ENCODE measurements around the gene CADM3.

Gene CADM3, protein sequence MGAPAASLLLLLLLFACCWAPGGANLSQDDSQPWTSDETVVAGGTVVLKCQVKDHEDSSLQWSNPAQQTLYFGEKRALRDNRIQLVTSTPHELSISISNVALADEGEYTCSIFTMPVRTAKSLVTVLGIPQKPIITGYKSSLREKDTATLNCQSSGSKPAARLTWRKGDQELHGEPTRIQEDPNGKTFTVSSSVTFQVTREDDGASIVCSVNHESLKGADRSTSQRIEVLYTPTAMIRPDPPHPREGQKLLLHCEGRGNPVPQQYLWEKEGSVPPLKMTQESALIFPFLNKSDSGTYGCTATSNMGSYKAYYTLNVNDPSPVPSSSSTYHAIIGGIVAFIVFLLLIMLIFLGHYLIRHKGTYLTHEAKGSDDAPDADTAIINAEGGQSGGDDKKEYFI

GRCh38 chr1:159171254-159171687 is at the start of gene CADM3:
Gene CADM3 (plus strand): TSS chr1:159171615. CDS start chr1:159171766, 151 bp downstream.
- DNase-seq (ENCODE audit: low read depth): no peak

GRCh38 chr1:159122005-159122621 is 49.3 kb upstream of the CADM3 start:
- DNase-seq (ENCODE audit: low read depth): no peak

DNA sequence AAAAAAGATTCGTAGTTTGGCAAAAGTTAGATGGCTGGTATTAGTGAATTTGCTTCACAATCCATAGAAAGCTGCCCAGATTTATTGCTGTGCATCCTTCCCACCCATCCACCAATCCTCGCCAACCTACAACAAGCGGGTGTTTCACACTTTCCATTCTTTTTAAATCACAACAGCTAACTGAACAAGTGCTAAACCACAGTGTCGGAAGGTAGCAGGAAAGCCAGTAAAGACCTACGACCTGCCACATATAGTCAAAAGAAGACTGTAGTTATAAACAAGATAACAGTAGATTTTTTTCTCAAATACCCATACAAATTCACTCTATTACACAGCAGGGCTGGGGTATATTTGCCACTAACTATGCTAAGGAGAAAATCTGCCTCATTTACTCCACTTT is 47.8 kb upstream of the CADM3 start:
- DNase-seq (ENCODE audit: low read depth): no peak

GRCh38 chr1:159132271-159132881 is 39.0 kb upstream of the CADM3 start:
- peak; percentile 27 for DNase-seq (ENCODE audit: low read depth)

DNA sequence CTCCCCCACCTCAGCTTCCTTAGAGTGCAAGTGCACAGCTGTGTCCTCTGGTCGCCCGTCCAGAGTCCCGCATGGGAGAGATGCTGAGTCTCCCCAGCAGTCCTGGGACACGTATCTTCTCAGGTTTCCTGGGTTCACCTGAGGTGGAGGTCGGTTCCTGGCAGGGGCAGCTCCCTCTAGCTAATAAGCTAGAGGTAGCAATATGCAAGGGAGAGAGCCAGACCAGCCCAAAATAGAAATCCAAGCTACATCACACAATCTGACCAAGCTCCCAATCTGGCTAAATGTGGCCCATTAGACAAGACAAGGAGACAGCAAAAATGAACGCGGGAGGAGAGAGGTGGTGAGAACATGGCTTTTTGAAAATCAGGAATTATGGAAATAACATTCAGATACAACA is 30.9 kb upstream of the CADM3 start:
- no peak for DNase-seq (ENCODE audit: low read depth)

DNA sequence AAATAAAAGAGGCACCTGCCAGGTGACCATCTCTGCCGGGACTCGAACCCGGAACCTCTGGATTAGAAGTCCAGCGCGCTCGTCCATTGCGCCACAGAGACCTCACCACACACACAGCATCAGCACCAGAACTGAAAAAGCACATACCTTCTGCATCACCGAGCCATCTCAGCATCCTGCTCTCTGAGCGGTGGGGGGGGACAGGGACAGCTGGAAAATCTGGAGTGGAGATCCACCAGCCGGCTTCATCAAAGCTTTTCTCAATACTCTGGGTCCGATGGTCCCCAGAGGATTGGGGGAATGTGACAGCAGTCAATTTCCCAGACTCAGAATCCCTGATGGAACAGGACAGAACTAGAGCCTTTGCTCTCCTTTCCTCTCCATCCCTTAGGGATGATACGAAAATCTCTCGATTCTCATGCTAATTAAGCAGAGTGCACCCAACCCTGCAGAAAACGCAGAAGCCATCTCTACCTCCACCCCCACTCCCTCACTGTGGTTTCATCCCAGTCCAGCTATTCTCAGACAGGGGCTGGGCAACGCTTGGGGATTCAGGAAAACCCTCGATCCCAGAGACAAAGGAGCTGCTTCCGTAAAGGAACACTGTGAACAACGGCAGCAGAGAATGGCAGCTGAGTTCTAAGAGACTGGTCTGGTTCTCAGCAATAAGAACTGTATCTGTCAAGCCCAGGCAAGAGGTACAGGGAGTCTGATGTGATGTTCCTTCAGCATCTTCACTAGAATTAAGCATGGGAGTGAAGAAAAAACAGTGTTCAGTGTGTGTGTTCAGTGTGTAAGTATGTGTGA is 29.6 kb upstream of the CADM3 start:
- DNase-seq (ENCODE audit: low read depth): no peak

- DNase-seq (ENCODE audit: low read depth): no peak
Measured at GRCh38 chr1:159142391-159142663, 29.1 kb upstream of the CADM3 start.

DNA sequence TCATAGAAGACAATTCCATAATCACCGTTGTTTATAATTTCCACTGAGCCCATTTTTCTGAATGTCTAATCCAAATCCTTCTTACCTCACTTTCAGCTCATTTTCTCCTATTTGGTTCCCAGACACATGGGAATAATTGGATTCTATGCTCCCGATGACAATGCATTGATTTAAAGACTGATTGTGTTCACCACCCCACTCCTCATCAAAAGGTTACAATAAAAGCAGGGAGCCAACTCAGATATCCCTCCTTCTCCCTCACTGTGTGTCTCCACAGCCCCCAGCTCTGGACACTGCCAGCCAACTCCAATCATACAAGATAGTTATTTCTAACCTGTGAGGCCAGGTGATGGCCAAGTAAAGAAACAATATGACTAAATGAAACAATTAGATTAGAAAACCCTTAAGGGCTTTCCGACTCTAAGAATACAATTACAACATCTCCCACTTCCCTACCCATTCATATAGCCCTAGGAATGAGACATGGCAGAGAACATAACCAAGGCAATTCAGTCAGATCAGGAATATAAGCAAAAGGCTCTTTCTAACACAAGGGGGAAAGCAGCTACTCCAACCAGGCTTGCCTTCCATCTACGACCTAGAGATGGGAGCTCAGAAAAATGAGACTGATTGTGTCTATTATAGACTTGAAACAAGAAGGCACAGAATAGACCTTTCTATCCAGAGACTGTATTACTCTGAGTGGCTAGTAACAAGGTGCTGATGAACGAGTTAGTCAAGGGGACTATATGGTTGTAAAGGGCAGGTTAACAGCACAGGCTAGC is 28.5 kb upstream of the CADM3 start:
- DNase-seq (ENCODE audit: low read depth): no peak

DNA sequence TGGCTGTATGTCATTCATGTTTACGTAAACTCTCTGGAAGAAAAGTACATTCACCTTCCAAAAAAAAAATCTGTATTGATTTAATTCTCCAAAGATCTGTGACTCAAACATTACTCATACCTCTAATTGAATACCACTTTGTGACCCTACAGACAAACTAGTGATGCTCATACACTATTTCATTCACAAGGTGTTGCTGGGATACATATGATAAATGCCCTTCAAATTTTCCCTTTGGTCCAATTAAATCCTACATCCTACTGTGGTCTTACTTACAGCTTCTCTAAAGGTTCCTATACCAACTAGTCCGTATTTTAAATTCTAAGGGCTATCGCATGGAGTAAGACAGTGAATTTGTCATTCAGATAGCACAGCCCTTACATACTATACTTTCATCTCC is 26.8 kb upstream of the CADM3 start:
- no peak for DNase-seq (ENCODE audit: low read depth)

DNA sequence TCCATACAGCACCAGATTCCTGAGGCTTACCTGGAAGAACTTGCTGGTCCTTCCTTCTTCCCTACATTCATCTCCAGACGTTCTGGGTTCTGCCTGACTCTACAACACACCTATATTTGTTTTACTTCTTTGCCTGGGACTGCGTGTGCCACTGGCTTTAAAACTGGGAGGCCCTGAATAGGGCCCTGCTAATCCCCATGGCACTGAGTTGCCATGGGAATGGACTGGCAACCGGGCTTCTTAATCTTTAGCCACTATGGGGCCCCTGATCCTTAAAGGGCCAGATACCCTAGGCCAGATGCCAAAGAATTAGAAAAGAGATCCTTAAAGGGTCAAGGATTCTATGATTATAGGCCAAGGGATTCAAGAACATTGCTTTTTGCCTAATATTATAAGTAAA is 24.4 kb upstream of the CADM3 start:
- no peak for DNase-seq (ENCODE audit: low read depth)

GRCh38 chr1:159152031-159152430 is 19.4 kb upstream of the CADM3 start:
- DNase-seq (ENCODE audit: low read depth): no peak

DNA sequence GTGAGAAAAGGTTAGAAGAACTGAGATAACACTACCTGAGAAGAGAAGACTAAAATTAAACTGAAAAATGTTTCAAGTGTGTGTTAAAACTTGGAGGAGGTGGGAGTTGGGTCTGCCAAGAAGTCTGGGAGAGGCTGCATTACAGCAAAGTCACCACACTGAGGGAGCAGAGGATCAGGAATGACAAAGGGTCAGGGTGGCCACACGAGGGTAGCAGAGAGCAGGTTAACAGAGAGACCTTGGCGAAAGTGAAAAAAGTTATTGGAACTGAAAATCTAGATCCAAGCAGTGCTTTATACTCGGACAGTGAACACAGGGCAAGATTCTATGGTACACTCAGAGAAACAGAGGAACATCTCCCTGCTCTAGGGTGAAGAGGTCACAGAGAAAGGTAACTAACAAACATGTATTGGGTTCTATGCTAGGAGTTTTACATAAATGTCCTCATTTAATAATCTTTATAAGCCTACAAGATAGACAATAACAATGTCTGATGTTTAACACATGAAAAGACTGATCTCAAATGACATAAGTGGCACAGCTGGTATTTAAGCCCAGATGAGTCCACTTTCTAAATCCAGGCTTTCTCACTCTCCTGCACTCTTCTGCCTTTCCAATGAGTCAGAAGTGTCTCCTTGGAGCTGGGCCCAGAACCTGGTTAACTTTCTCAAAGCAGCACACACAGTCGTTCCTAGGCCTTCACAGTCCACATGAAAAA is 10.3 kb upstream of the CADM3 start:
- DNase-seq (ENCODE audit: low read depth): peak; percentile 11

DNA sequence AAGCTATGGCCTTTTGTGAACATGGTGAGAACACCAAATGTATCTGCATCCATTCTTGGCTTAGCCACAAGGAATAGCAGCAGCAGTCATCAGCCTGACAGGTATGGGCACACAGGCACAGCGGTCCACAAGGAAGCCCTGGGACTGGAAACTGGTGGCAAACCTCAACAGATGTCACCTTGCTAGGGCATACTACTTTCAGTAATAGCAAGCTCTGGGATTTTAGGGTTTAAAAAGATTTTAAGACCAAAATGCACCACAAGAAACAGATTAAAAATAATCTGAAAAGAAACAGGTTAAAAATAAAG is 9.7 kb upstream of the CADM3 start:
- no peak for DNase-seq (ENCODE audit: low read depth)

- DNase-seq (ENCODE audit: low read depth): no peak
Measured at GRCh38 chr1:159162516-159163265, 8.7 kb upstream of the CADM3 start.

GRCh38 chr1:159163614-159164228 is 7.7 kb upstream of the CADM3 start:
- no peak for DNase-seq (ENCODE audit: low read depth)

DNA sequence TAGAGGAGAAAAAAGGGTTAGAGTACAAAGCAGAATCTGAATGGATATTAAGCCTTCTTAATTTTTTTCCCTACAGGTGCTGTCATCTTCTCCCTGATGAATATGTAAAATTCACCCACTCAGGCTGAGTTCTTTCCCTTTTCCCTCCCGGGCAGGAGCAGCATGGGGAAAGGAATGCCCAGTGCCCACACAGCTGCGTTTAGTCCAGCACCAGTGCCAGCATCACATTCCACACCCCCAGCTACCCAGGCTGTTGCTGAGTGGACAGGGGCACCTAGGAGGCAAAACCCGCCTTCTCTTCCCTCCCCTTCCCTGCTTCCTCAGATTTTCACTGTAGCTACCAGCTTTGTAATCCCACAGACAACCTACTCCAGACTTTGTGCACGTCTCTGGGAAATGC is 3.4 kb upstream of the CADM3 start:
- no peak for DNase-seq (ENCODE audit: low read depth)

DNA sequence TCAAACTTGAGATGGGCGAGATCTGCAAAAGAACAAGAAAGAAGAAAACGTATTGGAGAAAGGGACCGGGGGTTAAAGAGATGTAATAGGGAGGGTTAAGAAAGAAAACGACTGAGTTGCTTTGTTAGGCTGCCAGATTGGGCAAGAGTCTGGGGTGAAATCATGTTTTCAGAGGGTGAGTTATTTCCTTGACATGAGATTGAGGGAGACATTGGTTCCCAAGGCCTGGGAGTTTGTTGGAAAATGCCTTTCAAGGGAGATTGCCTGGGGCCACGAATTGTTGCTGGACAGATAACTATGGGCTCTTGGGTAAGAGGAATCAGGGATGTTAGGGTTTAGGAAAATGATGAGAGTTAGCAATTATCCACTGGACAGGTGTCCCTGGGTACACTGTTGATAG is 776 bp upstream of the CADM3 start:
- no peak for DNase-seq (ENCODE audit: low read depth)

DNA sequence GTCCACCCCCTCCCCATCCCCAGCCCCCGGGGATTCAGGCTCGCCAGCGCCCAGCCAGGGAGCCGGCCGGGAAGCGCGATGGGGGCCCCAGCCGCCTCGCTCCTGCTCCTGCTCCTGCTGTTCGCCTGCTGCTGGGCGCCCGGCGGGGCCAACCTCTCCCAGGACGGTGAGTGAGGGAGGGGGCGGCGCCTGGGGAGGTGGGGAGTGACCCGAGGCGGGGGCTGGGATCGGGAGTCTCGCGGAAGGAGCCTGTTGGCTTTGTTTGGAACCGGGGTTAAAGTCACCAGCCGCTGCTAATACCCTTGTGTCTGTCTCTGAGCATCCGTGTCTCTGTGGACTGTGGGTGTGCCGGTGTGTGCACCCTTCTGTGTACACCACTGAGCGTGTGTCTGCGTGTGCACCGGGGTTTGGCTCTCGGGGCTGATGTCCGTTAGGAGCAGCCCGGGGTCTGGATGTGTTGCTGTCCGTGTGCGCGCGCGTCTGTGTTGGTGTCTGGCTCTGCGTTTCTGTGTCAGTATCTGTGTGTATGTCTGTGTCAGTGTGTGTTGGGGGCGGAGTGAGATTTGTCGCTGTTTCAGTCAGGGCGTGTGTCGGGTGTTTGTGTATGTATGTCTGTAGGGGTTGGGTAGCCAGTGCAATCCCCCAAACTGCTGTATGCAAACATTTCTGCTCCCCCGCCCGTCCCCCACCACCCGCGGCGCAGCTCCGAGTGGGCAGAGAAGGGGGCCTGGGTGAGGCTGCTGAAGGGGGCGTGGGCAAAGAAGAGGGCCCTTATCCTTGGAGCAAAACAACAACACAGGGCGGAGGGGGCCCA is 480 bp downstream of the CADM3 start:
- no peak for DNase-seq (ENCODE audit: low read depth)

DNA sequence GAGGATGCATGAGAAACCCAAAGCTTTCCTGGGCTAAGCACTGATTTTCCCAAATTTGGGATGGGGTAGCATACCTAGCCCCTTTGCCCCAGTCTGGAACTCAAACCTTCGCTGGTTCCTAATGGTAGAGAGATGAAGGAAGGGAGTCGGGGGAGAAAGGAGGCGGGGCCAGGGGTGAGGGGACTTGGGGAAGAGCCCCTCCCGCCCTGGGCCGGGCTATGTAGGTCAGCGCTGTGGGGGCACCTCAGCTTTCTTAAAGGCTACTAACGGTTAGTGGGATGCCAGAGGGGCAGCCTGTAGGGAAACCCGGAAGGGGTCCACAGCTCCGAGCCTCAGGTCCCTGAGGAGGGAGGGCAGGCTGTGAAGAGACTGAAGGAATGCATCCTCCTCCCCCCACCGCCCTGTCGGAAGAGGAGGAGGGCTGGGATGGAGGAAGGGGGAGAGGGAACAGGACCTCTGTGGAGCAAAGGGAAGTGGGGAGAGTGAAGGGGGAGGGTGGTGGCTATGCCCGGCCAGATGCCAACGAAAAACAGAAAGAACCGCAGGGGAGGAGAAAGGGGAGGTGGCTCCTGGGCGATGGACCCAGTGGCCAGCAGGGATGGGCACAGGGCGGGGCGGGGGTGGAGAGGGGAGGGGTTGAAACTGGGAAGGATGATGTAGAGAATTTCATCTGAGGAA is 1.3 kb downstream of the CADM3 start:
- DNase-seq (ENCODE audit: low read depth): no peak

All from stimulated activated CD8-positive, alpha-beta memory T cell treated with anti-CD3 and anti-CD28 coated beads, Interleukin-12 subunit alpha, Interleukin-12 subunit beta, amount 100 ng/mL, for 4 hours (primary cell).